GM19438 (cell line): ENCODE data around the gene VAMP4.

Experiments
- ATAC-seq: cut with Tn5 transposase; IDR thresholded peaks from one replicate; pipeline ENCODE4 v1.9.1; 2021; ENCODE audit warnings: low read depth; ENCODE audit not compliant: unreplicated experiment

VAMP4 gene

GRCh38 chr1:171654201-171654941 lies 87.5 kb downstream of the VAMP4 start:
- no peak for ATAC-seq

GRCh38 chr1:171653796-171654195 lies 88.1 kb downstream of the VAMP4 start:
- no peak for ATAC-seq

- no peak for ATAC-seq
These were observed 89.5 kb downstream of the VAMP4 start, which contains the start of gene MYOC for GRCh38 chr1:171652234-171652822. Gene MYOC (minus strand): TSS chr1:171652688. CDS start chr1:171652611, 77 bp downstream.
